Activated gamma-delta T cell treated with Interleukin-2 at 50 U/mL for 16 hours (primary cell): ENCODE results near the gene LRRC27.

Experiments used
- DNase-seq: peaks from one replicate; pipeline ENCODE4 v3.0.0-alpha.2; 2020

The LRRC27 gene

GRCh38 chr10:132404911-132405462 is 73.0 kb downstream of the LRRC27 start:
- no peak for DNase-seq

GRCh38 chr10:132405463-132405991 is 73.5 kb downstream of the LRRC27 start:
- DNase-seq, result no peak

GRCh38 chr10:132406181-132406580 is 74.2 kb downstream of the LRRC27 start:
- no peak for DNase-seq

GRCh38 chr10:132406750-132407149 is 74.8 kb downstream of the LRRC27 start:
- DNase-seq, result no peak

GRCh38 chr10:132407243-132407746 is 75.3 kb downstream of the LRRC27 start:
- no peak for DNase-seq

GRCh38 chr10:132407846-132408278 is 75.9 kb downstream of the LRRC27 start:
- no peak for DNase-seq

GRCh38 chr10:132408367-132408781 is 76.4 kb downstream of the LRRC27 start:
- DNase-seq, result no peak

GRCh38 chr10:132408823-132409666 is 77.1 kb downstream of the LRRC27 start:
- no peak for DNase-seq

GRCh38 chr10:132409667-132410028 is 77.7 kb downstream of the LRRC27 start:
- DNase-seq, result no peak

GRCh38 chr10:132410056-132410778 is 78.2 kb downstream of the LRRC27 start:
- DNase-seq, result no peak

GRCh38 chr10:132410779-132411532 is 79.0 kb downstream of the LRRC27 start:
- no peak for DNase-seq

GRCh38 chr10:132411561-132412253 is 79.7 kb downstream of the LRRC27 start:
- DNase-seq, result no peak

GRCh38 chr10:132412316-132413192 is 80.6 kb downstream of the LRRC27 start:
- no peak for DNase-seq

GRCh38 chr10:132413226-132414205 is 81.5 kb downstream of the LRRC27 start:
- DNase-seq, result no peak

- DNase-seq, result no peak
These were observed 82.5 kb downstream of the LRRC27 start for GRCh38 chr10:132414402-132415016.

- DNase-seq, result no peak
These were observed 83.3 kb downstream of the LRRC27 start for GRCh38 chr10:132415255-132415654.

GRCh38 chr10:132415956-132416355 is 84.0 kb downstream of the LRRC27 start:
- DNase-seq, result no peak

GRCh38 chr10:132416566-132417256 is 84.7 kb downstream of the LRRC27 start:
- DNase-seq, result no peak
